BJ (cell line): Measurements from ENCODE around the gene CCL2. TPM values are rescaled to one million over a fixed set of nuclear protein-coding genes. Genes with fewer than 3 reads are reported as not detected.

Source experiments
- CTCF ChIA-PET: fragments of 350-600 bp; formaldehyde crosslinking; extraction: SDS; loops from one replicate; lab custom pipeline; 2021; ENCODE audit warnings: antibody characterized with exemption, inconsistent platforms; lab: Yijun Ruan, JAX
- POLR2A ChIA-PET: fragments of 300-600 bp; sonication (Branson Sonifier 250); formaldehyde crosslinking; extraction: SDS; loops from one replicate; lab custom pipeline; 2021; ENCODE audit warnings: antibody characterized with exemption; lab: Charles Lee
- DNase-seq: peaks from one replicate; pipeline ENCODE4 v3.0.0-alpha.2; 2011; ENCODE audit warnings: low read depth
- H3K27me3 ChIP-seq: 2 replicates; pipeline ENCODE4 v1.6.0; 2011; ENCODE audit warnings: low read length; ENCODE audit not compliant: control insufficient read depth, insufficient read depth
- H3K36me3 ChIP-seq: 2 replicates; pipeline ENCODE4 v1.5.1; 2011; ENCODE audit warnings: low read length; ENCODE audit not compliant: control insufficient read depth, insufficient read depth
- H3K4me3 ChIP-seq: 2 replicates; pipeline ENCODE4 v1.5.1; 2011; ENCODE audit warnings: low read depth, mild to moderate bottlenecking, control low read depth, low read length
- CTCF ChIP-seq: IDR thresholded peaks from 2 replicates; pipeline ENCODE4 v1.5.1; 2011; ENCODE audit warnings: low read depth, mild to moderate bottlenecking, control low read depth, inconsistent platforms, low read length, moderate library complexity; ENCODE audit not compliant: insufficient read depth
- polyA plus RNA-seq: library from polyadenylated mRNA; depleted of rRNA; stranded (reverse); fragments of >200 nt; gene quantifications from 2 replicates; pipeline ENCODE4 v1.2.3, GENCODE V29; 2011

Gene CCL2
- polyA plus RNA-seq, 1 experiment = 303 TPM

- Histone ChIP-seq H3K36me3 (no peaks in the 10 kb centered on the region), H3K27me3 (no peaks in the 10 kb centered on the region), H3K4me3 (no peak overlapping the region)
- DNase-seq = no peak
- ChIA-PET POLR2A (no interaction called here), CTCF (interaction anchor here (1.0 to 5.4 kb wide), 2 partner anchors 11 to 102 kb away, joined by 3 to 45 read pairs; no protein-coding TSS in a partner anchor)
- no peak for TF ChIP-seq CTCF
Observed at GRCh38 chr17:34259146-34259545, 4.1 kb downstream of the CCL2 start.

- POLR2A ChIA-PET = no interaction called here
- TF ChIP-seq CTCF = no peak
- CTCF ChIA-PET = no interaction called here
Observed at GRCh38 chr17:34260861-34261260, 5.8 kb downstream of the CCL2 start.

GRCh38 chr17:34261568-34262337, 6.7 kb downstream of the CCL2 start:
- DNase-seq = no peak
- POLR2A ChIA-PET = no interaction called here
- no peak for TF ChIP-seq CTCF

More at GRCh38 chr17:34260861-34261260, 5.8 kb downstream of the CCL2 start:
- H3K4me3 ChIP-seq = no peak overlapping the region
- DNase-seq = no peak
- no peaks in the 10 kb centered on the region for H3K36me3 ChIP-seq
- no peaks in the 10 kb centered on the region for H3K27me3 ChIP-seq

GRCh38 chr17:34265711-34266110, 10.6 kb downstream of the CCL2 start:
- POLR2A ChIA-PET = no interaction called here
- H3K27me3 ChIP-seq = no peaks in the 10 kb centered on the region
- DNase-seq = no peak
- CTCF ChIA-PET = interaction anchor here (0.8 to 1.5 kb wide), 3 partner anchors 9 to 95 kb away, joined by 3 to 7 read pairs (median 3); no protein-coding TSS in a partner anchor
- TF ChIP-seq CTCF = no peak
- H3K4me3 ChIP-seq = no peak overlapping the region
- no peaks in the 10 kb centered on the region for H3K36me3 ChIP-seq

More at GRCh38 chr17:34261568-34262337, 6.7 kb downstream of the CCL2 start:
- H3K4me3 ChIP-seq = no peak overlapping the region
- H3K36me3 ChIP-seq = no peaks in the 10 kb centered on the region
- H3K27me3 ChIP-seq = no peaks in the 10 kb centered on the region
- CTCF ChIA-PET = no interaction called here

GRCh38 chr17:34269969-34270368, 14.9 kb downstream of the CCL2 start, which contains the start of gene CCL7:
CCL7 (plus strand) TSS chr17:34270221; CDS start chr17:34270291, 70 bp downstream.
- POLR2A ChIA-PET = interaction anchor here (0.6 kb wide), 1 partner anchor 8 kb away, joined by 3 read pairs; no protein-coding TSS in a partner anchor
- Histone ChIP-seq H3K36me3 (no peaks in the 10 kb centered on the region), H3K4me3 (no peak within 1 kb of the TSS), H3K27me3 (no peaks in the 10 kb centered on the region; the same call in 1 of the 2 replicates)
- no peak for DNase-seq
- TF ChIP-seq CTCF = no peak
- CTCF ChIA-PET = interaction anchor here (1.1 to 2.8 kb wide), 4 partner anchors 15 to 91 kb away, joined by 3 to 9 read pairs (median 5); partner anchors contain the start of genes CCL11 and CCL2
